CD4-positive, alpha-beta T cell (primary cell): Measurements from ENCODE around the gene G6PC1. TPM values are rescaled to one million over a fixed set of nuclear protein-coding genes. Genes with fewer than 3 reads are reported as not detected.
"Not testable (repeated sequence)": the region's sequence is repeated elsewhere in the genome, so short reads cannot be mapped to it uniquely, and the experiment has no call there.

Source experiments
- ATAC-seq: fragments of 200-7000 bp; cut with Tn5 transposase; one replicate; pipeline ENCODE4 v1.10.0; 2022; ENCODE audit warnings: mild to moderate bottlenecking; ENCODE audit not compliant: poor library complexity
- CTCF ChIA-PET: fragments of 350-600 bp; sonication (Branson Sonifier 250); formaldehyde crosslinking; loops from one replicate; lab custom pipeline; 2021; ENCODE audit warnings: antibody characterized with exemption, inconsistent platforms; lab: Charles Lee
- POLR2A ChIA-PET: fragments of 350-600 bp; sonication (Branson Sonifier 250); formaldehyde crosslinking; loops from one replicate; lab custom pipeline; 2021; ENCODE audit warnings: antibody characterized with exemption, inconsistent platforms; lab: Charles Lee
- DNase-seq, 14 experiments: peaks; one replicate each; pipeline ENCODE4 v3.0.0-alpha.2; 2013 to 2020; ENCODE audit warnings: mixed read lengths in 2 of 14
- H3K27ac ChIP-seq, 2 donors: one replicate each; pipeline versions ENCODE4 v1.5.1 to v1.7.0; 2013; ENCODE audit warnings: low read length in 2 of 2, low read depth in 1 of 2, mild to moderate bottlenecking in 1 of 2
- H3K27me3 ChIP-seq, 2 experiments: 1 replicate in 1 of 2; 2 replicates in 1 of 2; pipeline versions ENCODE4 v1.6.1 to v1.7.0; 2013; ENCODE audit warnings: low read length in 2 of 2, control low read depth in 1 of 2, mild to moderate bottlenecking in 1 of 2, moderate library complexity in 1 of 2; ENCODE audit not compliant: insufficient read depth in 2 of 2, control insufficient read depth in 1 of 2
- H3K36me3 ChIP-seq: one replicate; pipeline ENCODE4 v1.6.1; 2013; ENCODE audit warnings: low read length, control low read depth; ENCODE audit not compliant: insufficient read depth
- H3K4me1 ChIP-seq: one replicate; pipeline ENCODE4 v1.6.1; 2013; ENCODE audit warnings: low read length, control low read depth; ENCODE audit not compliant: insufficient read depth
- H3K4me3 ChIP-seq: one replicate; pipeline ENCODE4 v1.5.1; 2013; ENCODE audit warnings: mild to moderate bottlenecking, low read length, moderate library complexity
- H3K9me3 ChIP-seq, 2 experiments: 1 replicate in 1 of 2; 2 replicates in 1 of 2; pipeline versions ENCODE4 v1.6.1 to v1.7.0; 2013; ENCODE audit warnings: low read length in 2 of 2, mild to moderate bottlenecking in 2 of 2, control low read depth in 1 of 2, moderate library complexity in 1 of 2; ENCODE audit not compliant: control insufficient read depth in 1 of 2, insufficient read depth in 1 of 2
- H3K27ac Mint-ChIP-seq: one replicate; pipeline ENCODE4 v1.8.0; 2020; ENCODE audit warnings: mixed read lengths
- H3K27me3 Mint-ChIP-seq: one replicate; pipeline ENCODE4 v1.8.0; 2021; ENCODE audit warnings: mixed read lengths
- H3K36me3 Mint-ChIP-seq: one replicate; pipeline ENCODE4 v1.8.0; 2021; ENCODE audit warnings: low read depth, mixed read lengths
- H3K4me1 Mint-ChIP-seq: one replicate; pipeline ENCODE4 v1.8.0; 2021; ENCODE audit warnings: low read depth, mixed read lengths
- H3K4me3 Mint-ChIP-seq: one replicate; pipeline ENCODE4 v1.8.0; 2020; ENCODE audit warnings: mild to moderate bottlenecking, mixed read lengths
- H3K9me3 Mint-ChIP-seq: one replicate; pipeline ENCODE4 v1.8.0; 2020; ENCODE audit warnings: mixed read lengths
- CTCF ChIP-seq: fragments of 200-600 bp; IDR thresholded peaks from one replicate; pipeline ENCODE4 v1.8.0; 2022; ENCODE audit warnings: antibody characterized with exemption, mild to moderate bottlenecking
- intact Hi-C, 2 experiments: fragments of 100-400 bp; cut with DNase I in 1 of 2; cut with micrococcal nuclease in 1 of 2; formaldehyde crosslinking; loops; one replicate each; pipeline versions ENCODE4 v1.15.1 to v1.9.0; 2023 to 2025; cut with DNase I, micrococcal nuclease
- total RNA-seq, 174 experiments: library from RNA in 2 of 174; stranded (reverse) in 2 of 174; gene quantifications; one replicate each; pipeline ENCODE4 v1.2.3 and lab custom pipeline; 2021 to 2026

G6PC1 gene
- total RNA-seq, 2 experiments from 2014 or later: not detected

- ChIA-PET POLR2A (no interaction called here), CTCF (no interaction called here)
- TF ChIP-seq CTCF: no peak
- peaks cover 2% of the 10 kb centered on the region for H3K4me1 ChIP-seq
- H3K27me3 ChIP-seq: peaks cover 4 to 8% of the 10 kb centered on the region in 2 experiments
- peaks cover 33% of the 10 kb centered on the region for H3K27me3 Mint-ChIP-seq
- H3K27ac Mint-ChIP-seq: no peak overlapping the region
- intact Hi-C loops: no loop called here
- ATAC-seq (no peak), DNase-seq (no peak)
- H3K4me3 Mint-ChIP-seq: no peak overlapping the region
- H3K4me1 Mint-ChIP-seq: no peaks in the 10 kb centered on the region
- no peaks in the 10 kb centered on the region for H3K36me3 ChIP-seq
- H3K27ac ChIP-seq: no peak overlapping the region
- no peaks in the 10 kb centered on the region for H3K9me3 ChIP-seq
- H3K4me3 ChIP-seq: no peak overlapping the region
- no peaks in the 10 kb centered on the region for H3K36me3 Mint-ChIP-seq
- H3K9me3 Mint-ChIP-seq: no peaks in the 10 kb centered on the region
Observed at GRCh38 chr17:42894283-42895184, 6.1 kb upstream of the G6PC1 start.

GRCh38 chr17:42895185-42895555, 5.4 kb upstream of the G6PC1 start:
- Histone ChIP-seq H3K4me3 (no peak overlapping the region), H3K36me3 (no peaks in the 10 kb centered on the region), H3K4me1 (peaks cover 2% of the 10 kb centered on the region), H3K27ac (no peak overlapping the region), H3K27me3 (peaks cover 4 to 8% of the 10 kb centered on the region in 2 experiments), H3K9me3 (no peaks in the 10 kb centered on the region)
- ChIA-PET CTCF (no interaction called here), POLR2A (no interaction called here)
- H3K27ac Mint-ChIP-seq: no peak overlapping the region
- no peaks in the 10 kb centered on the region for H3K36me3 Mint-ChIP-seq
- TF ChIP-seq CTCF: no peak
- peaks cover 33% of the 10 kb centered on the region for H3K27me3 Mint-ChIP-seq
- H3K4me3 Mint-ChIP-seq: no peak overlapping the region
- DNase-seq: no peak
- no peaks in the 10 kb centered on the region for H3K9me3 Mint-ChIP-seq
- ATAC-seq: no peak
- H3K4me1 Mint-ChIP-seq: no peaks in the 10 kb centered on the region
- intact Hi-C loops: no loop called here

- Histone ChIP-seq H3K9me3 (no peaks in the 10 kb centered on the region), H3K27ac (no peak overlapping the region), H3K27me3 (peaks cover 4 to 6% of the 10 kb centered on the region in 2 experiments), H3K4me1 (peaks cover under 1% of the 10 kb centered on the region), H3K4me3 (no peak overlapping the region), H3K36me3 (no peaks in the 10 kb centered on the region)
- CTCF ChIA-PET: no interaction called here
- intact Hi-C loops: no loop called here
- DNase-seq (no peak), ATAC-seq (no peak)
- Mint-ChIP-seq H3K27ac (no peak overlapping the region), H3K4me3 (no peak overlapping the region), H3K36me3 (no peaks in the 10 kb centered on the region), H3K27me3 (peaks cover 44% of the 10 kb centered on the region), H3K4me1 (no peaks in the 10 kb centered on the region), H3K9me3 (no peaks in the 10 kb centered on the region)
- POLR2A ChIA-PET: no interaction called here
- TF ChIP-seq CTCF: no peak
Observed at GRCh38 chr17:42898147-42898811, 2.3 kb upstream of the G6PC1 start.

GRCh38 chr17:42899981-42900380, 618 bp upstream of the G6PC1 start:
- H3K4me1 ChIP-seq, H3K4me3 ChIP-seq, POLR2A ChIA-PET, H3K9me3 Mint-ChIP-seq, DNase-seq, H3K4me3 Mint-ChIP-seq, H3K9me3 ChIP-seq, intact Hi-C loops, H3K27me3 ChIP-seq, H3K36me3 ChIP-seq, H3K36me3 Mint-ChIP-seq, H3K27ac ChIP-seq, H3K27ac Mint-ChIP-seq, CTCF ChIA-PET, ATAC-seq, H3K4me1 Mint-ChIP-seq: not testable (repeated sequence)
- peaks cover 38% of the 10 kb centered on the region for H3K27me3 Mint-ChIP-seq
